GM18511 (cell line): ENCODE results near the gene PPARA.

ENCODE experiments used
- ATAC-seq: cut with Tn5 transposase; IDR thresholded peaks from one replicate; pipeline ENCODE4 v1.9.1; 2021; ENCODE audit warnings: mild to moderate bottlenecking, moderate library complexity; ENCODE audit not compliant: unreplicated experiment

Gene PPARA

DNA sequence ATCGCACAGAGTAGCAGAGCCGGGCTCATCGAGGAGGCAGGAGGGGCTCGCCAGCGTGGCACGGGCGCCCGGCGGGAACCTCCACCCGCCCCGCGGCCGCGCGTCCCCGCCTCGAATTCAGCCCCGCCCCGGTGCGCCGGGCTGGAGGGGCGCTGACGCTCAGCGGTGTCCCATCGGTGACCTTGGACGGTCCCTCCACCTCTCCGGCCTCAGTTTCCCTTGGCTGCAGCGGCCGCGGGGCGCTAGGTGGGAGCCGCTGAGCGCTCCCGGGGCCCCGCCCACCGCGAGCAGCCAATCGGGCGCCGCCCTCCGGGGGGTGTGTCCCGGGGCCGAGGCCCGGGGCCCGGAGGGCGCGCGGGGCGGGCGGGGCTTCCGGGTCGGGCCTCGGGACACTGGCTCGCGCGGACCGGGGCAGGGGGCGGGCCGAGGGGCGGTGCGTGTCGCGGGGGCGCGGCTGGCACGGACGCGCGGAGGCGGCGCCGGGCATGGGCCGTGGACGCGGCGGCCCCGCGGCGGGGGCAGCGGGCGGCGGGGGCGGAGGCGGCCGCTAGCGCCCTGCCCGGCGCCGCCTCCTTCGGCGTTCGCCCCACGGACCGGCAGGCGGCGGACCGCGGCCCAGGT is at the start of gene PPARA:
PPARA (plus strand) TSS at position 493 of the 621 bp plus-strand sequence. CDS start 47,858 bp downstream, outside the sequence.
- ATAC-seq, result peak; percentile 75

GRCh38 chr22:46102159-46102558 is 48.2 kb upstream of the PPARA start:
- no peak for ATAC-seq

GRCh38 chr22:46102752-46103151 is 47.6 kb upstream of the PPARA start:
- no peak for ATAC-seq

DNA sequence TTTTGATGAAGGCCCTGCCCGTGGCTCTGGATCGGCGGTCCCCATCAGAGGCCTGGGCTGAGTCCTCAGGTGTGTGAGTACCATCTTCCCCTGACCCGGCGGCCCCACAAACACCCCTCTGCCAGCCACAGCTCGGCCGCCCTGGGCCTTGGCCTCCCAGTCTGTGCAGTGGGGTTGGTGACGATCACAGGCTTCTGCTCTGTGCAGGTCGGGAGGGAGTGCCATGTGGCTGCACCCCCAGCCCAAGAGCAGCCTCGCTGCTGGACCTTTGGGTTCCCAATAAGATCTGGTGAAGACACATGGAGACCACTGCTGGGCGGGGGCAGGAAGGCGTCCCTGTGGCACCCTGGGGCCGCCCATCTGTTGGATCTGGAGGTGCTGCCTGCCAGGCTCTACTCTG is 47.1 kb upstream of the PPARA start:
- ATAC-seq, result no peak

DNA sequence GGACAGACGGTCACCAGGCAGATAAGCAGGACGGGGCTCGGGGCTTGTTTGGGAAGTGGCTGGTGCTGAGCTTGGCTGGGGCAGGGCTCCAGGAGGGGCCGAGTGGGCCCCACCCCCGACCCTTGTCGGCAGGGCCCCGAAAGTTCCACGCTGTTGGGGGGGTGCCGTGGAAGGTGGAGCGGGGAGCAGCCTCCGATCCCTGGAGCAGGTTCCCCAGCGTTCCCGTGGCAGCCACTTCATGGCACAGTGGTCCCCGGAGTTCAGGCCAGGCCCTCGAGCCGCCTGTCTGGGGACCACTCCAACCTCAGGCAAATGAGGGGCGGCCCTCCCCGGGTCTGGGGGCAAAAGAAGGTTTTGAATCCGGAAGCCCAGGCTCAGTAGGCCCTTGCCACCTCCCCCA is 46.7 kb upstream of the PPARA start:
- no peak for ATAC-seq

- ATAC-seq, result no peak
Measured at GRCh38 chr22:46104170-46104880, 46.0 kb upstream of the PPARA start.

- ATAC-seq, result no peak
Measured at GRCh38 chr22:46104881-46105493, 45.3 kb upstream of the PPARA start.

GRCh38 chr22:46105494-46106278 is 44.6 kb upstream of the PPARA start:
- ATAC-seq, result no peak

- no peak for ATAC-seq
Measured at GRCh38 chr22:46106279-46107022, 43.9 kb upstream of the PPARA start.

DNA sequence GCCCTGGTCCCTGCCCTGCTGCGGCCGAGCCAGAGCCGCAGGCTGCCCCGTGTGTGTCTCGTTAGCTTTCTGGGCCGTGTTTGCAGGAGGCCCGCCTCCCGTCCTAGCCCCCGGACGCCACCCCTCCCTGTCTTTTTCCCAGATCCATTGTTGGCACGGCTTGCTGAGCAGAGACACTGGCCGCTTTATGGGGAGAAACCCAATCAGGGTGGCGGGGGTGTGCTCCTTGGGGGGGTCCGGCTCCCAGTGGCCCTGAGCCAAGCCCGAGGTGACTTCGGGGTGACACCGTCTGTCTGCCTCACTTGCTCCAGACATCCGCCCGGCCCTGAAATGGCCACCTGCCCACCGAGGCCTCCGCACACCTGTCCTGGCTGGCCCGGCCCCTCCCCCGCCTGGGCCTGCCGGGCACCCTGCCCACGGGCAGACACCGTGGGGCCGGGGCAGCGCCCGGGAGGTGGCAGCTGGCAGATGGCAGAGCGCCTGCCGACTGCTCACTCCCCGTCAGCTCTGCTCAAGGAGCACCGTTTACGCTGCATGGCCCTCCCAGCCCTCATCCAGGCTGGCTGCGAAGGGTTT is 43.1 kb upstream of the PPARA start:
- ATAC-seq, result no peak

DNA sequence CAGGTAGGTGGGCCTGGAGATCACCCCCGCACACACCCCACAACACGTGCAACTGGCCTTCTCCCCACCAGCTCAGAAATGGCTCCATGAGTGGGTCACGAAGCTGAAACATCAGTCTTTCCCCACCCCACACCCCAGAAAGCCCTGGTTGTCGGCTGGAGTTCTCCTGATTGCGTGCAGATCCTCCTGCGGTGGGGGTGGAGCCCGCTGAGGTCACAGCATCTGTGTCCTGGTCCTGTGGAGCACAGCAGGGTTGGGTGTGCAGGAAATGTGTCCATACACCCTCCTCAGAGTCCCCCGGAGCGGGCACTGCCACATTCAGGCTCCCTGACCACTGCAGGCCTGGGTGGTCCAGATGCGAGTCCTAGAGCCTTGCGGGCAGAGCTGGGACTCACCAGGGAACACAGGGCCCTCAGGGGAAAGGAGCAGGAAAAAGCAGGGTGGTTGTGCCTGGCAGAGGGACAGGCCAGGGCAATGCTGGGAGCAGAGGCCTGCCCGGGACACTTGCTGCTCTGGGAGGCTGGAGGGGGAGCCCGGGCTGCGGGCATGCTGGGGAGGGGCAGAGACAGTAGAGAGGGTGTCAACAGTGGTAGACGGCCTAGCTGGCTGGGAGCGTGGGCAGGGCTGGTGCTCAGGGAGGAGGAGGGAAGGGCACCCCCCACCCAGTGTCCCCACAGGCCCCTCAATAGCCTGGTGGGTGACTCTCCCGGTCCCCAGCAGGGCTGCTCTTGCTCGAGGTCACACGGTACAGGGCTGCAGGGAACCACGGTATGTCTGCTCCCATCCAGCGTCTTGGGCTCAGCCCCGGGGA is 42.4 kb upstream of the PPARA start:
- ATAC-seq, result no peak

DNA sequence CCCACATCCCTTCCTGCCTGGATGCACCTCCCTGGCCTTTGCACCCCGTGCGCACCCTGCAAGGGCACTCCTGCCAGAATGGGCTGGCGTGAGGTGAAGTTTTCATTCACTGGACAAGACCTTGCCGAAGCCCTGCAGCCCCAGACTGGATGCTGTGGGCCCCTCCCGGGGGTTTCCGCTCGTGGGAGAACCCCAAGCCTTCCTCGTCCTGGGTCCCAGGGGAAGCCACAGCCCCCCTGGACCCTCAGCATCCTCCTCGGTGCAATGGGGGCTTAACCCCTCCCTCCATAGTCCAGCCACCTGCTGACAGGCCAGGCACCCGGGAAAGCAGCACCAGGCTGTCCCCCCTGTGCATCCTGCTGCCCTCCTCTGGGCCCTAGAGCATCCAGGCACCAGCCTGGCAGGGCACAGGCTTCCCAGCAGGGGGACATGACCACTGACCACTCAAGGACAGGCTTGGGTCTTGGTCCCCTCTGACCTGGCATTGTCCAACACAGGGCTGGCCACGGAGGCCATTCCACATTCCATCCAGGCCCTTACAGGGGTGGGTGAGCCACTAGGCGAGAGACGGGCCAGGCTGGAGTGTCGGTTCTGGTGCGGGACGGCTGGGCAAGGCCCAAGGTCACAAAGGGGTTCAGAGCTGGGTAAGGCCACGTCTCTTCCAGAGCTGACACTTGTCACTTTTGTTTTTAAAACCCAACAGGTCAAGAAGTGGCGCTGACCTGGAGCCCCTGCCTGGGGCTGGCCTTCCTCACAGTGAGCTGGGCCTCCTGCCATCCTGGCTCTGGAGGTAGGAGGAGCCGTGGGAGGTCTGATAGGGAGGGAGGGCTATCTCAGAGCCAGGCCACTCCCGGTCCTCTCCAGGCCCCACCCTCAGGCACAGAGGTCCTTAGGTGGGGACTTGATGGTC is 41.5 kb upstream of the PPARA start:
- no peak for ATAC-seq

DNA sequence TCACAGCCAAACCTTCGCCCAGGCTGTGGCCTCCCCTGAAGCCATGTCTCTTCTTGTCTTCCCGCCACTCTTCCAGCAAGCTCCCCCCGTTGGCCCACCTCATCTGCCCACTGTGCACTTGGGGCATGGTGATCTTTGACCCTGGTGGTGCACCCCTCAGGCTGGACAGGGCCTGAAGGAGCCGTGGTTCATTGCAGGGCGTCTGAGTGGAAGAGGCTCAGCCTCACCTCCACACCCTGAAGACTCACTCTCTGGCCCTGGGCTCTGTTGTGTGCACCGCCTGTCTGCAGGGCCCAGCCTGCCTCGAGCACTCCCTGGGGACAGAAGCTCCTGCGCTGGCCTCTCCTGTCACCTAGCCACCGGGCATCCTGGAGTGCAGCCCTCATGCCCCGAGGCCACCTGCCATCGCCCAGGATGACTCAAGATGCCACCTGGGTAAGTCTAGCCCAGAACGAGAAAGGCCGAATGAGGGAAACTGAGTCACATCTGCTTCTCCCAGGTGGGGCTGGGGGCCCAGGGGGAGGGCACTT is 40.8 kb upstream of the PPARA start:
- no peak for ATAC-seq

DNA sequence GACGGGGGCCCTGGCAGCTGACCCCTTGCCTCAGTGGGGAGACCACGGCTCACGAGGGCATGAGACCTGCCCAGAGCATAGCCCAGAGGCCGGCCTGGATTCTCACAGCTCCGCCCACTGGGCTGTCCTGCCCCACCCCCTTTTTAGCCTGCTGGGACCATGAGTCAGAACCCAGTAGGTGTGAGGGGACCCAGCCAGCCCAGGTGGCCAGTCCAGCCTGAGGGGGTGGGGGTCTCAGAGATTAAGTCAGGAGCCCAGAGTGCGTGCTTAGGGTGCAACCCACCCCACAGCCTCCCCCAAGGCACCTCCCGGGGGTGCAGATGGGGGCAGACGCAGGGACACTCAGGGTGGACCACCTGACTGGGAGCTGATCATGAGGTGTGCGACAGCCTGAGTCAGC is 40.1 kb upstream of the PPARA start:
- no peak for ATAC-seq

GRCh38 chr22:46111645-46112306 is 38.5 kb upstream of the PPARA start:
- no peak for ATAC-seq

DNA sequence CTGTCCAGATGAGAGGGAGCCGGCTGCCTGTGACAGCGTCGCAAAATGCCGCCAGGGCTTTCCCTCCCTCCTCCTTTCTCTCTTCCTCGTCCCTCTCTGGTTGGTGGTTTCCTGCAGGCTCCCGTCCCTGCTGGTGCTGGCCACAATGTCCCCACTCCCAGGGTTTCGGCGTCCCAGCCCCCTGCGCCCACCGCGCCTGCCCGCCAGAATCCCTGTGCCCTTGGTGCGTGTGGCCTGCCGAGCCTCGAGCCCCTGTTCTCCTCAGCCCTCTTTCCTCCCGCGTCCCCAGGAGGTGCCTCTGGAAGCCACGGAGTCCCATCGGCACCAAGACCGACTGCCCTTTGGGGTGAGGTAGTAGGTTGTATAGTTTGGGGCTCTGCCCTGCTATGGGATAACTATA is 37.9 kb upstream of the PPARA start:
- no peak for ATAC-seq

DNA sequence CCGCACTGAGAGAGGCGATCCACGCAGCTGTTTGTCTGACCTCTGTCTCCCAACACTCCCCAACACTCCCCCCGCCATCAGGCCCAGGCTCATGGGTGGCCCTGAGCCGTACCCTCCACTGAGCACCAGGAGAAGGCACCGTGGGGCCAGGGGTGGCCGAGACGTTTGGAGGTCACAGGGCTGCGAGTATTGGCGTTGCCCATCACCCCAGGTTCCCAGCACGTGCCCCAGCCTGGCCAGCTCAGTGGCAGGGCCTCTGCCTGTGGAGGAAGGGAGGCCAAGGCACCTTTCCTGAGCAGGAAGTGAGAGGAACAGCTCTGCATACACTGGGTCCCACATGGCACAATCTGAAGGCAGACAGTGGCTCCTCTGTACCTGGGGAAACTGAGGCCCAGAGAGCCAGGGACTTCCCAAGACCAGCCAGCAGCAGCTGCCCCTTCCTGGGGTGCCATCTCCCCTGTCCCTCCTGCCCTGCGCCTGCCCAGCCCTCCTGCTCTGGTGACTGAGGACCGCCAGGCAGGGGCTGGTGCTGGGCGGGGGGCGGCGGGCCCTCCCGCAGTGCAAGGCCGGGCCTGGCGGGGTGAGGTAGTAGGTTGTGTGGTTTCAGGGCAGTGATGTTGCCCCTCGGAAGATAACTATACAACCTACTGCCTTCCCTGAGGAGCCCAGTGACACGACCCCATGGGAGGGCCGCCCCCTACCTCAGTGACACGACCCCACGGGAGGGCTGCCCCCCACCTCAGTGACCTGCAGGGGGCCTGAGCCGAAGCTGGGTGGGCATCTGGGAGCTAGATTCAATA is 37.0 kb upstream of the PPARA start:
- no peak for ATAC-seq
